Uterus (tissue), 4 donors: Measurements from ENCODE around the gene CREB5. TPM values are rescaled to one million over a fixed set of nuclear protein-coding genes. Genes with fewer than 3 reads are reported as not detected.

Experiments used
- DNase-seq, 2 donors: peaks; one replicate each; pipeline ENCODE4 v3.0.0-alpha.2; 2019 to 2020
- H3K27ac ChIP-seq, 2 donors: fragments of 200-600 bp; sonication (generic); 1 replicate in 1 of 2; 2 replicates in 1 of 2; pipeline ENCODE4 v1.5.1; 2016 to 2018
- H3K27me3 ChIP-seq, 2 donors: fragments of 200-600 bp; sonication (generic); one replicate each; pipeline ENCODE4 v1.5.1; 2018 to 2019; ENCODE audit warnings: control low read depth in 1 of 2
- H3K36me3 ChIP-seq, 2 donors: fragments of 200-600 bp; sonication (generic); one replicate each; pipeline ENCODE4 v1.5.1; 2019; ENCODE audit warnings: control low read depth in 1 of 2
- H3K4me1 ChIP-seq, 2 donors: fragments of 200-600 bp; sonication (generic); one replicate each; pipeline ENCODE4 v1.5.1; 2018 to 2019; ENCODE audit warnings: control low read depth in 1 of 2
- H3K4me3 ChIP-seq, 2 donors: fragments of 200-600 bp; sonication (generic); 1 replicate in 1 of 2; 2 replicates in 1 of 2; pipeline ENCODE4 v1.5.1; 2018 to 2019; ENCODE audit warnings: mild to moderate bottlenecking in 1 of 2
- H3K9me3 ChIP-seq, 2 donors: fragments of 200-600 bp; sonication (generic); one replicate each; pipeline ENCODE4 v1.5.1; 2019; ENCODE audit warnings: control low read depth in 1 of 2
- CTCF ChIP-seq, 4 experiments: fragments of 200-600 bp in 2 of 4; fragments of 450-650 bp in 2 of 4; sonication (generic) in 2 of 4; IDR thresholded peaks; one replicate each; pipeline ENCODE4 v1.5.1; 2016 to 2019; ENCODE audit warnings: antibody characterized with exemption in 4 of 4, mild to moderate bottlenecking in 2 of 4, moderate library complexity in 1 of 4
- POLR2A ChIP-seq, 2 donors: fragments of 450-650 bp; IDR thresholded peaks; one replicate each; pipeline ENCODE4 v1.6.1; 2016; ENCODE audit warnings: antibody characterized with exemption in 2 of 2, mild to moderate bottlenecking in 1 of 2, moderate library complexity in 1 of 2
- intact Hi-C: fragments of 100-400 bp; cut with DNase I; formaldehyde crosslinking; loops from one replicate; pipeline ENCODE4 v1.15.1; 2023; ENCODE audit warnings: low total_unique reads
- total RNA-seq, 4 donors: library from RNA; depleted of rRNA in 3 of 4; stranded (reverse); fragments of >200 nt in 3 of 4; gene quantifications; one replicate each; pipeline versions ENCODE4 v1.1.0 to v1.2.4, GENCODE V29; 2014 to 2023
- donor health status: DM: yes; HTN: yes; CAD: no.

The CREB5 gene
- total RNA-seq, 4 donors from 2014 or later, result 7.1 to 40.2 (median 23.9) TPM

GRCh38 chr7:28643584-28644340, 231.4 kb downstream of the CREB5 start:
- no peak overlapping the region for H3K27ac ChIP-seq
- no peak overlapping the region for H3K4me3 ChIP-seq
- H3K9me3 ChIP-seq, result no peaks in the 10 kb centered on the region
- no peaks in the 10 kb centered on the region for H3K27me3 ChIP-seq
- H3K4me1 ChIP-seq, result no peaks in the 10 kb centered on the region
- no peaks in the 10 kb centered on the region for H3K36me3 ChIP-seq
- no peak for TF ChIP-seq POLR2A (IDR thresholded peaks at IDR 0.05)
- no peak for TF ChIP-seq CTCF (IDR thresholded peaks at IDR 0.05)
- intact Hi-C loops, result no loop called here
- no peak for DNase-seq

GRCh38 chr7:28645866-28646265, 233.5 kb downstream of the CREB5 start:
- TF ChIP-seq POLR2A (IDR thresholded peaks at IDR 0.05) (no peak), CTCF (IDR thresholded peaks at IDR 0.05) (no peak)
- Histone ChIP-seq H3K9me3 (no peaks in the 10 kb centered on the region), H3K4me3 (no peak overlapping the region), H3K27ac (no peak overlapping the region), H3K4me1 (no peaks in the 10 kb centered on the region), H3K36me3 (no peaks in the 10 kb centered on the region), H3K27me3 (no peaks in the 10 kb centered on the region)
- DNase-seq, result no peak
- intact Hi-C loops, result no loop called here

- H3K4me3 ChIP-seq, result no peak overlapping the region
- TF ChIP-seq POLR2A (IDR thresholded peaks at IDR 0.05), result no peak
- TF ChIP-seq CTCF (IDR thresholded peaks at IDR 0.05), result no peak
- no peak overlapping the region for H3K27ac ChIP-seq
- H3K36me3 ChIP-seq, result no peaks in the 10 kb centered on the region
- intact Hi-C loops, result no loop called here
- no peaks in the 10 kb centered on the region for H3K9me3 ChIP-seq
- H3K27me3 ChIP-seq, result no peaks in the 10 kb centered on the region
- no peaks in the 10 kb centered on the region for H3K4me1 ChIP-seq
- DNase-seq, result no peak
Measured at GRCh38 chr7:28646376-28647075, 234.2 kb downstream of the CREB5 start.

GRCh38 chr7:28647076-28647421, 234.7 kb downstream of the CREB5 start:
- Histone ChIP-seq H3K27me3 (no peaks in the 10 kb centered on the region), H3K4me1 (no peaks in the 10 kb centered on the region), H3K27ac (no peak overlapping the region), H3K36me3 (no peaks in the 10 kb centered on the region), H3K4me3 (no peak overlapping the region), H3K9me3 (no peaks in the 10 kb centered on the region)
- TF ChIP-seq CTCF (IDR thresholded peaks at IDR 0.05) (no peak), POLR2A (IDR thresholded peaks at IDR 0.05) (no peak)
- DNase-seq, result no peak
- intact Hi-C loops, result no loop called here

GRCh38 chr7:28649189-28649588, 236.9 kb downstream of the CREB5 start:
- no peak for TF ChIP-seq POLR2A (IDR thresholded peaks at IDR 0.05)
- no peak for TF ChIP-seq CTCF (IDR thresholded peaks at IDR 0.05)
- intact Hi-C loops, result no loop called here
- no peaks in the 10 kb centered on the region for H3K9me3 ChIP-seq
- H3K27ac ChIP-seq, result no peak overlapping the region
- H3K4me3 ChIP-seq, result no peak overlapping the region
- H3K4me1 ChIP-seq, result no peaks in the 10 kb centered on the region
- H3K36me3 ChIP-seq, result no peaks in the 10 kb centered on the region
- no peaks in the 10 kb centered on the region for H3K27me3 ChIP-seq
- no peak for DNase-seq
